Measurements from ENCODE around the gene CALM3. TPM values are rescaled to one million over a fixed set of nuclear protein-coding genes. Genes with fewer than 3 reads are reported as not detected.

CALM3 gene
- total and polyA plus RNA-seq, 2 of the 13 experiments (the other 11 are each of a cell fraction or from before 2014, with no cell fraction given), result 239 to 258 TPM

DNA sequence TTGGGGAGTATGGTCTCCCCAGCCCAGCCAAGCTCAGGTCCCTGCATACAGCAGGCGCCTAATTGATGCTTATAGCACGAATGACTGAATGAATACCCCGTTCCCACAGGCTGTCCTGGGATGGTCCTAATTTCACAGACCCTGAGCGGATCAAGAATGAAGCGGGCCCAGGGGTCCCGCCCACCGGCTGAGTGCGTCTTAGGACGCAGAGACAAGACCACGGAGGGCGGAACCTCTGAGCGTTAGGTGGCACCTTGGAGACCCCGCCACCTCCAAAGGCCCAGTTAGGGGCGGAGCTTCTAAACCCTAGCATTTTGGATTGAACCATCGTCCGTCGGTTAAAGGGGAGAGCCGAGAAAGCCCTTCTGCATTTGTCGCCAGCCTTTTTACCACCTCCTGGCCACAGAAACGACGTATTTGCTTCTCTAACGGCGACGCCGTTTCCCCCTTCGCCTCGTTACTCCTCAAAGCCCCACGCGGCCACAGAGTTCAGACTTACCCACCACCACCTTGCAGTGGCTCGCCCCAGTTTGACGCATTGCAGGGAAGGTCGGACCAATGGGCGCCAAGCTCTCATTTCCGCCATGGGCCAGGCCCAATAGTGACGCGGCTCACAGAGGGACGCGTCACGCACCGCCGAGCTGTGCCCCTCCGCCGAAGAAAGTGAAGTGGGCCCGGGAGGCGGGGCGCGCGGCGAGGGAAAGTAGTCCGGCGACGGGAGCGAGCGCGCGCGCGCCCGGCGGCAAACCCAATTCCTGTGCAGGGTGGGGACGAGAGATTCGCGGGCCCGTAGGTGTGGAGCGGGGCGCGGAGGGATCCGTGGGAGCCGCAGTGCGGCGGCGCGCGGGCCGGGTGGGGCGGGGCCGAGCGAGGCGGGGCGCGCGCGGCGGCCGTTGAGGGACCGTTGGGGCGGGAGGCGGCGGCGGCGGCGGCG lies 479 bp upstream of the CALM3 start (continued):
- no peak for TF ChIP-seq ZNF800 (CRISPR knock-in tag; IDR thresholded peaks at IDR 0.05)
- TF ChIP-seq SRSF1 (optimal IDR thresholded peaks at IDR 0.05; ENCODE audit: low read depth, low read length), result peak; percentile 75
- TF ChIP-seq IKZF4 (CRISPR knock-in tag; IDR thresholded peaks at IDR 0.05; ENCODE audit: borderline replicate concordance, low read depth, not compliant biosample characterization), result no peak
- peak; percentile 34; the same call in 1 of the 2 replicates for TF ChIP-seq KDM5B (CRISPR knock-in tag; IDR thresholded peaks at IDR 0.05; ENCODE audit: borderline replicate concordance)
- TF ChIP-seq BRD4 (CRISPR knock-in tag; IDR thresholded peaks at IDR 0.05), result peak; percentile 81
- TF ChIP-seq HOXA5 (CRISPR knock-in tag; IDR thresholded peaks at IDR 0.05), result peak; percentile 77; the same call in 1 of the 2 replicates
- no peak for TF ChIP-seq DDIT3 (CRISPR knock-in tag; IDR thresholded peaks at IDR 0.05)
- peak; percentile 43; the same call in 1 of the 2 replicates for TF ChIP-seq RXRB (CRISPR knock-in tag; IDR thresholded peaks at IDR 0.05; ENCODE audit: borderline replicate concordance)
- no peak for TF ChIP-seq ZUFSP (CRISPR knock-in tag; IDR thresholded peaks at IDR 0.05; ENCODE audit: borderline replicate concordance)
- TF ChIP-seq SCMH1 (CRISPR knock-in tag; IDR thresholded peaks at IDR 0.05; ENCODE audit: borderline replicate concordance), result no peak
- TF ChIP-seq, protein P1, sequence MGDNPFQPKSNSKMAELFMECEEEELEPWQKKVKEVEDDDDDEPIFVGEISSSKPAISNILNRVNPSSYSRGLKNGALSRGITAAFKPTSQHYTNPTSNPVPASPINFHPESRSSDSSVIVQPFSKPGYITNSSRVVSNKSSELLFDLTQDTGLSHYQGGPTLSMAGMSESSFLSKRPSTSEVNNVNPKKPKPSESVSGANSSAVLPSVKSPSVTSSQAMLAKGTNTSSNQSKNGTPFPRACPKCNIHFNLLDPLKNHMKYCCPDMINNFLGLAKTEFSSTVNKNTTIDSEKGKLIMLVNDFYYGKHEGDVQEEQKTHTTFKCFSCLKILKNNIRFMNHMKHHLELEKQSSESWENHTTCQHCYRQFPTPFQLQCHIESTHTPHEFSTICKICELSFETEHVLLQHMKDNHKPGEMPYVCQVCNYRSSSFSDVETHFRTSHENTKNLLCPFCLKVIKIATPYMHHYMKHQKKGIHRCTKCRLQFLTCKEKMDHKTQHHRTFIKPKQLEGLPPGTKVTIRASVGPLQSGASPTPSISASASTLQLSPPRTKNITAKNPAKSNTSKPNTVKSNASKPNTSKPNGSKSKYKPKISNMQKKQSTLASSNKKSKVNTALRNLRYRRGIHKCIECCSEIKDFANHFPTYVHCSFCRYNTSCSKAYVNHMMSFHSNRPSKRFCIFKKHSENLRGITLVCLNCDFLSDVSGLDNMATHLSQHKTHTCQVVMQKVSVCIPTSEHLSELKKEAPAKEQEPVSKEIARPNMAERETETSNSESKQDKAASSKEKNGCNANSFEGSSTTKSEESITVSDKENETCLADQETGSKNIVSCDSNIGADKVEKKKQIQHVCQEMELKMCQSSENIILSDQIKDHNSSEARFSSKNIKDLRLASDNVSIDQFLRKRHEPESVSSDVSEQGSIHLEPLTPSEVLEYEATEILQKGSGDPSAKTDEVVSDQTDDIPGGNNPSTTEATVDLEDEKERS (CRISPR knock-in tag; IDR thresholded peaks at IDR 0.05), result no peak
- TF ChIP-seq FOSL1 (CRISPR knock-in tag; IDR thresholded peaks at IDR 0.05; ENCODE audit: borderline replicate concordance), result no peak
- TF ChIP-seq, protein P2, sequence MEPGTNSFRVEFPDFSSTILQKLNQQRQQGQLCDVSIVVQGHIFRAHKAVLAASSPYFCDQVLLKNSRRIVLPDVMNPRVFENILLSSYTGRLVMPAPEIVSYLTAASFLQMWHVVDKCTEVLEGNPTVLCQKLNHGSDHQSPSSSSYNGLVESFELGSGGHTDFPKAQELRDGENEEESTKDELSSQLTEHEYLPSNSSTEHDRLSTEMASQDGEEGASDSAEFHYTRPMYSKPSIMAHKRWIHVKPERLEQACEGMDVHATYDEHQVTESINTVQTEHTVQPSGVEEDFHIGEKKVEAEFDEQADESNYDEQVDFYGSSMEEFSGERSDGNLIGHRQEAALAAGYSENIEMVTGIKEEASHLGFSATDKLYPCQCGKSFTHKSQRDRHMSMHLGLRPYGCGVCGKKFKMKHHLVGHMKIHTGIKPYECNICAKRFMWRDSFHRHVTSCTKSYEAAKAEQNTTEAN (CRISPR knock-in tag; conservative IDR thresholded peaks at IDR 0.05), result no peak
- TF ChIP-seq ZNF224 (CRISPR knock-in tag; IDR thresholded peaks at IDR 0.05), result no peak
- TF ChIP-seq ZC3H4 (CRISPR knock-in tag; IDR thresholded peaks at IDR 0.05; ENCODE audit: borderline replicate concordance), result no peak
- TF ChIP-seq STAG1 (CRISPR knock-in tag; IDR thresholded peaks at IDR 0.05), result no peak
- TF ChIP-seq SP4 (CRISPR knock-in tag; IDR thresholded peaks at IDR 0.05), result peak; percentile 98

All from HepG2 (cell line).